ENCODE measurements around the gene MYO9B. TPM values are rescaled to one million over a fixed set of nuclear protein-coding genes. Genes with fewer than 3 reads are reported as not detected.

MYO9B gene
- total RNA-seq, 2 donors from 2014 or later: 229 to 257 TPM

DNA sequence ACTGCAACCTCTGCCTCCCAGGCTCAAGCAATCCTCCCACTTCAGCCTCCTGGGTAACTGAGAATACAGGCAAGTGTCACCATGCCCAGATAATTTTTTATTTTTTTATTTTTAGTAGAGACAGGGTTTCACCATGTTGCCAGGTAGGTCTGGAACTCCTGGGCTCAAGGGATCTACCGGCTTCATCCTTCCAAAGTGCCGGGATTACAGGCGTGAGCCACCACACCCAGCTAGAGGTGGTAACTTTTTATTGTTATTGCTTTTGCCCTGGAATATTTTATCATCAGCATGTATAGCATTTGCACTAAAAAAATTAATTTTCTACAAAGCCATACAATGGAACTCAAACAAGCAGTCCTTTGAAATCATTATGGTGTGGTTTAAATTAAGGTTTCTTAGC is 14.4 kb upstream of the MYO9B start:
- Histone ChIP-seq H3K9me3 (peaks cover 2% of the 10 kb centered on the region), H3K27ac (no peak overlapping the region), H3K27me3 (replicated peaks; ENCODE audit: insufficient read depth) (no peaks in the 10 kb centered on the region), H3K4me3 (no peak overlapping the region), H3K4me1 (ENCODE audit: control insufficient read depth in 1 of 2, low read depth in 2 of 2) (no peaks in the 10 kb centered on the region), H3K36me3 (peaks cover 9% of the 10 kb centered on the region)
- no peak for TF ChIP-seq CTCF (IDR thresholded peaks at IDR 0.05)
- DNase-seq (ENCODE audit: low spot score) (no peak), ATAC-seq (ENCODE audit: insufficient number of reproducible peaks, low FRiP score, low read depth) (no peak)

- H3K9me3 ChIP-seq: peaks cover 2% of the 10 kb centered on the region
- peaks cover 9% of the 10 kb centered on the region for H3K36me3 ChIP-seq
- no peak overlapping the region for H3K4me3 ChIP-seq
- H3K27ac ChIP-seq: no peak overlapping the region
- no peak for TF ChIP-seq CTCF (IDR thresholded peaks at IDR 0.05)
- H3K4me1 ChIP-seq (ENCODE audit: control insufficient read depth in 1 of 2, low read depth in 2 of 2): no peaks in the 10 kb centered on the region
- DNase-seq (ENCODE audit: low spot score) (no peak), ATAC-seq (ENCODE audit: insufficient number of reproducible peaks, low FRiP score, low read depth) (no peak)
- no peaks in the 10 kb centered on the region for H3K27me3 ChIP-seq (replicated peaks; ENCODE audit: insufficient read depth)
Observed at GRCh38 chr19:17061691-17062090, 13.9 kb upstream of the MYO9B start.

GRCh38 chr19:17063428-17063827 is 12.1 kb upstream of the MYO9B start:
- no peak for DNase-seq (ENCODE audit: low spot score)
- no peak overlapping the region for H3K4me3 ChIP-seq
- no peaks in the 10 kb centered on the region for H3K9me3 ChIP-seq
- H3K36me3 ChIP-seq: peaks cover 4% of the 10 kb centered on the region
- no peaks in the 10 kb centered on the region for H3K4me1 ChIP-seq (ENCODE audit: control insufficient read depth in 1 of 2, low read depth in 2 of 2)
- H3K27me3 ChIP-seq (replicated peaks; ENCODE audit: insufficient read depth): no peaks in the 10 kb centered on the region
- ATAC-seq (ENCODE audit: insufficient number of reproducible peaks, low FRiP score, low read depth): no peak
- H3K27ac ChIP-seq: no peak overlapping the region
- TF ChIP-seq CTCF (IDR thresholded peaks at IDR 0.05): no peak

DNA sequence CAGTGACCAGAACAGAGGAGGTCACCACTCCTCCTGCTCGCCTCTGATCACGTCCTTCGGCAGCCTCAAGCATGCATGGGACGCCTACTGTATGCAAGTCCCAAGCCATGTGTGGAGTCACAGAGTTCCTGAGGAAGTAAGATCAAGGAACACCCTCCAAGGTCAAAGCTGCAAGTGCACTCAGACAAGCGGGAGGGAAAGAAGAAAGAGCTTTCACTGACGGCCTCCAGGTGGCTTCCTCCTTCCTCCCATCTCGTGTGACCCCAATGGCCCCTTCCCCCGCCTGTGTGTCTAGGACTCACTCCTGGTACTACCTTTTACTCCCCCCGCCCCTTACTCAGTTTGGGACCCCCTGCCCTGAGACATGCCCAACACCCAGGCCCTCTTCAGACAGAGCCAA is 6.4 kb upstream of the MYO9B start:
- no peaks in the 10 kb centered on the region for H3K9me3 ChIP-seq
- no peak for ATAC-seq (ENCODE audit: insufficient number of reproducible peaks, low FRiP score, low read depth)
- peaks cover 3% of the 10 kb centered on the region in 2 donors for H3K4me1 ChIP-seq (ENCODE audit: control insufficient read depth in 1 of 2, low read depth in 2 of 2)
- H3K27me3 ChIP-seq (replicated peaks; ENCODE audit: insufficient read depth): no peaks in the 10 kb centered on the region
- no peak overlapping the region for H3K4me3 ChIP-seq
- DNase-seq (ENCODE audit: low spot score): no peak
- H3K36me3 ChIP-seq: no peaks in the 10 kb centered on the region
- no peak overlapping the region for H3K27ac ChIP-seq
- no peak for TF ChIP-seq CTCF (IDR thresholded peaks at IDR 0.05)

- ATAC-seq (ENCODE audit: insufficient number of reproducible peaks, low FRiP score, low read depth): no peak
- H3K27ac ChIP-seq: no peak overlapping the region
- no peaks in the 10 kb centered on the region for H3K27me3 ChIP-seq (replicated peaks; ENCODE audit: insufficient read depth)
- DNase-seq (ENCODE audit: low spot score): no peak
- no peak for TF ChIP-seq CTCF (IDR thresholded peaks at IDR 0.05)
- no peak overlapping the region for H3K4me3 ChIP-seq
- no peaks in the 10 kb centered on the region for H3K36me3 ChIP-seq
- H3K9me3 ChIP-seq: no peaks in the 10 kb centered on the region
- peaks cover 7 to 8% of the 10 kb centered on the region in 2 donors for H3K4me1 ChIP-seq (ENCODE audit: control insufficient read depth in 1 of 2, low read depth in 2 of 2)
Observed at GRCh38 chr19:17070421-17070820, 5.2 kb upstream of the MYO9B start.

Data from thoracic aorta (tissue), 2 donors.